Parathyroid adenoma (tissue), 2 donors: ENCODE measurements around the gene RPL10A.
A peak's percentile ranks its signal among the peaks of the same experiment; 100 is the strongest.

Experiments
- H2AFZ ChIP-seq: fragments of 300-600 bp; sonication (generic); one replicate; pipeline ENCODE4 v1.7.0; 2017; ENCODE audit warnings: antibody characterized with exemption, mild to moderate bottlenecking
- H3K27ac ChIP-seq: fragments of 300-600 bp; sonication (generic); one replicate; pipeline ENCODE4 v1.7.0; 2017
- H3K27me3 ChIP-seq: fragments of 300-600 bp; sonication (generic); one replicate; pipeline ENCODE4 v1.7.0; 2017; ENCODE audit warnings: low read length; ENCODE audit not compliant: control insufficient read depth, insufficient read depth
- H3K36me3 ChIP-seq: fragments of 300-600 bp; sonication (generic); one replicate; pipeline ENCODE4 v1.7.0; 2017; ENCODE audit warnings: low read length; ENCODE audit not compliant: control insufficient read depth, insufficient read depth
- H3K4me1 ChIP-seq: fragments of 300-600 bp; sonication (generic); one replicate; pipeline ENCODE4 v1.7.0; 2017; ENCODE audit warnings: control low read depth
- H3K4me2 ChIP-seq: fragments of 300-600 bp; sonication (generic); one replicate; pipeline ENCODE4 v1.7.0; 2017; ENCODE audit warnings: low read length
- H3K4me3 ChIP-seq: fragments of 300-600 bp; sonication (generic); one replicate; pipeline ENCODE4 v1.7.0; 2017; ENCODE audit warnings: low read depth, low read length
- H3K79me2 ChIP-seq: fragments of 300-600 bp; sonication (generic); one replicate; pipeline ENCODE4 v1.7.0; 2017; ENCODE audit warnings: control low read depth
- H3K9ac ChIP-seq: fragments of 300-600 bp; sonication (generic); one replicate; pipeline ENCODE4 v1.7.0; 2017; ENCODE audit warnings: mild to moderate bottlenecking
- H3K9me3 ChIP-seq: fragments of 300-600 bp; sonication (generic); one replicate; pipeline ENCODE4 v1.7.0; 2017; ENCODE audit warnings: low read length; ENCODE audit not compliant: control insufficient read depth
- TF ChIP-seq, protein P1 (sequence below): fragments of 300-600 bp; sonication (generic); IDR thresholded peaks from one replicate; pipeline ENCODE4 v1.7.0; 2017; ENCODE audit warnings: antibody characterized with exemption, mild to moderate bottlenecking
- donor health status: primary hyperparathyroidism.

The RPL10A gene

GRCh38 chr6:35468181-35468979, at the start of gene RPL10A:
RPL10A (plus strand) TSS chr6:35468401; CDS start chr6:35468435, 34 bp downstream.
- Histone ChIP-seq H2AFZ (peak within 1 kb of the TSS; percentile 99), H3K9ac (peak within 1 kb of the TSS; percentile 77), H3K4me1 (peaks cover 15% of the 10 kb centered on the region), H3K4me3 (peak within 1 kb of the TSS; percentile 97), H3K79me2 (no peaks in the 10 kb centered on the region), H3K4me2 (peak within 1 kb of the TSS; percentile 98), H3K27me3 (no peaks in the 10 kb centered on the region), H3K27ac (peak within 1 kb of the TSS; percentile 83), H3K36me3 (no peaks in the 10 kb centered on the region), H3K9me3 (no peaks in the 10 kb centered on the region)
- TF ChIP-seq, protein P1, sequence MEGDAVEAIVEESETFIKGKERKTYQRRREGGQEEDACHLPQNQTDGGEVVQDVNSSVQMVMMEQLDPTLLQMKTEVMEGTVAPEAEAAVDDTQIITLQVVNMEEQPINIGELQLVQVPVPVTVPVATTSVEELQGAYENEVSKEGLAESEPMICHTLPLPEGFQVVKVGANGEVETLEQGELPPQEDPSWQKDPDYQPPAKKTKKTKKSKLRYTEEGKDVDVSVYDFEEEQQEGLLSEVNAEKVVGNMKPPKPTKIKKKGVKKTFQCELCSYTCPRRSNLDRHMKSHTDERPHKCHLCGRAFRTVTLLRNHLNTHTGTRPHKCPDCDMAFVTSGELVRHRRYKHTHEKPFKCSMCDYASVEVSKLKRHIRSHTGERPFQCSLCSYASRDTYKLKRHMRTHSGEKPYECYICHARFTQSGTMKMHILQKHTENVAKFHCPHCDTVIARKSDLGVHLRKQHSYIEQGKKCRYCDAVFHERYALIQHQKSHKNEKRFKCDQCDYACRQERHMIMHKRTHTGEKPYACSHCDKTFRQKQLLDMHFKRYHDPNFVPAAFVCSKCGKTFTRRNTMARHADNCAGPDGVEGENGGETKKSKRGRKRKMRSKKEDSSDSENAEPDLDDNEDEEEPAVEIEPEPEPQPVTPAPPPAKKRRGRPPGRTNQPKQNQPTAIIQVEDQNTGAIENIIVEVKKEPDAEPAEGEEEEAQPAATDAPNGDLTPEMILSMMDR: peak; percentile 96

DNA sequence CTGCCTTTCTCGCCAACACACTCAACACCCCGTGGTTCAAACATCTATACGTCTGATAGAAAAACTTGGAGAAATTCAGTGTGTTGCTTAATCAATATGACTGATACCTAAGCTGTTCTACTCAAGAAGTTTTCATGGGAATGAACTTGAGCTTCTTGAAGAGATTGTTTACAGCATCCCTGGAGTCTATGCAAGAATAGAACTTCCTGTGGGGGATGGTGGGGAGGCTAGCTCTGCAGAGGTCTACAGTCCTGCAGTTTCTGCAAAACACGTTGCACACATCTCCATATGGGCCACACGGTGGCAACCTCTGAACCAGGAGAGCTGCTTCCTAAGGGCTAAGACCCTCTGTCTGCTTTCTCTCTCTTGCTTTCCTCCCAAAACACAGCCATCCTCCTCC, 48.8 kb upstream of the RPL10A start:
- Histone ChIP-seq H3K4me2 (no peak overlapping the region), H3K27ac (no peak overlapping the region), H3K36me3 (no peaks in the 10 kb centered on the region)

DNA sequence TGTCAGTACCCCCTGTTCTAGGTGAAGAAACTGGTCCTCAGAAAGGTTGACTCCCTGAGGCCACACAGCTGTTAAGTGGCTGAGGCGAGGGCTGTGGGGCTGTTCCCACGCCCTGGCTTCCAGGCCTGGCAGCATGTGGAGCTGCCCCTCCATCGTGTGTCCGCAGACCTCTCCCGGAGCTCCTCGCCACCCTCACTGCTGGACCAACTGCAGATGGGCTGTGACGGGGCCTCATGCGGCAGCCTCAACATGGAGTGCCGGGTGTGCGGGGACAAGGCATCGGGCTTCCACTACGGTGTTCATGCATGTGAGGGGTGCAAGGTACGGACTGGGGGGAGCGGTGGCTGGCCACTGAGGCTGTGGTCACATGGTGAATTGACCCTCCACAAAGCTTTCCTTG, 48.2 kb upstream of the RPL10A start:
- Histone ChIP-seq H2AFZ (no peak overlapping the region), H3K4me1 (peaks cover 1% of the 10 kb centered on the region), H3K4me2 (no peak overlapping the region), H3K4me3 (no peak overlapping the region), H3K9ac (no peak overlapping the region), H3K27ac (no peak overlapping the region), H3K36me3 (no peaks in the 10 kb centered on the region), H3K9me3 (no peaks in the 10 kb centered on the region), H3K27me3 (no peaks in the 10 kb centered on the region), H3K79me2 (peaks cover 2% of the 10 kb centered on the region)
- TF ChIP-seq, protein P1: no peak

More for the DNA sequence above, 48.8 kb upstream of the RPL10A start:
- no peaks in the 10 kb centered on the region for H3K27me3 ChIP-seq
- peaks cover 4% of the 10 kb centered on the region for H3K4me1 ChIP-seq
- H3K79me2 ChIP-seq: peaks cover 2% of the 10 kb centered on the region
- H3K9ac ChIP-seq: no peak overlapping the region
- no peak overlapping the region for H2AFZ ChIP-seq
- TF ChIP-seq, protein P1: peak; percentile 6
- H3K4me3 ChIP-seq: no peak overlapping the region
- H3K9me3 ChIP-seq: no peaks in the 10 kb centered on the region

DNA sequence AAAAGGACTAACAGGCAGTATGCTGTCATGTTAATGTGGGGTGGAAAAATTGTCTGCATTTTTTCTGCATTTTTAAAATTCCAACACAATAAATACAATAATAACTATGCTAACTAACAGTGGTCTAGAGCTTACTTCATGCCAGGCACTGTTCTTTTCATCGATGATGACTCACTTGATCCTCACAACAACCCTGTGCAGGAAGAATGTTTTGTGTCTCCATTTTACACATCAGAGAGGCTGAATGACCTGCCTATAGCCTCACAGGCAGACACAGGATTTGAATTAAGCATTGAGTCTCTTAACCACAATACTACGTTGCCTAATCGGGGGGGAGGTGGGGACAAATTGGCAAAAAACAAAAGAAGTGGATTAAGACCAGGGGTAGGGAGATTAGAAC, 42.9 kb upstream of the RPL10A start:
- Histone ChIP-seq H3K4me3 (no peak overlapping the region), H3K27me3 (no peaks in the 10 kb centered on the region), H2AFZ (no peak overlapping the region), H3K9ac (no peak overlapping the region), H3K79me2 (no peaks in the 10 kb centered on the region), H3K9me3 (no peaks in the 10 kb centered on the region), H3K27ac (no peak overlapping the region), H3K36me3 (no peaks in the 10 kb centered on the region), H3K4me1 (no peaks in the 10 kb centered on the region), H3K4me2 (no peak overlapping the region)
- TF ChIP-seq, protein P1: no peak

DNA sequence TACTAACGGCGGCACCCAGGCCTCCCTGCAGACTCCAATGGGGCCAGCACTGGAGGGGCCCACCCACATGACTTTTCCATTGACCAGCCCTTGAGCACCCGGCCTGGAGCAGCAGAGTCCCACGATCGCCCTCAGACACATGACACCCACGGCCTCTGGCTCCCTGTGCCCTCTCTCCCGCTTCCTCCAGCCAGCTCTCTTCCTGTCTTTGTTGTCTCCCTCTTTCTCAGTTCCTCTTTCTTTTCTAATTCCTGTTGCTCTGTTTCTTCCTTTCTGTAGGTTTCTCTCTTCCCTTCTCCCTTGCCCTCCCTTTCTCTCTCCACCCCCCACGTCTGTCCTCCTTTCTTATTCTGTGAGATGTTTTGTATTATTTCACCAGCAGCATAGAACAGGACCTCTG, 42.1 kb upstream of the RPL10A start:
- no peaks in the 10 kb centered on the region for H3K27me3 ChIP-seq
- no peaks in the 10 kb centered on the region for H3K36me3 ChIP-seq
- no peak overlapping the region for H3K27ac ChIP-seq
- no peaks in the 10 kb centered on the region for H3K4me1 ChIP-seq
- H3K9me3 ChIP-seq: no peaks in the 10 kb centered on the region
- H3K4me2 ChIP-seq: no peak overlapping the region
- TF ChIP-seq, protein P1: no peak
- no peak overlapping the region for H3K9ac ChIP-seq
- H2AFZ ChIP-seq: no peak overlapping the region
- no peaks in the 10 kb centered on the region for H3K79me2 ChIP-seq
- H3K4me3 ChIP-seq: no peak overlapping the region
